Neuron (in vitro differentiated cells): ENCODE measurements around the gene RIN3.

Experiments
- H2AFZ ChIP-seq: one replicate; pipeline ENCODE4 v1.6.1; 2013; ENCODE audit warnings: low read depth, mild to moderate bottlenecking, inconsistent platforms, low read length, moderate library complexity
- H3K27me3 ChIP-seq: one replicate; pipeline ENCODE4 v1.6.1; 2013; ENCODE audit warnings: low read length; ENCODE audit not compliant: insufficient read depth
- H3K36me3 ChIP-seq: one replicate; pipeline ENCODE4 v1.6.1; 2013; ENCODE audit warnings: low read length; ENCODE audit not compliant: insufficient read depth
- H3K4me1 ChIP-seq: one replicate; pipeline ENCODE4 v1.6.1; 2013; ENCODE audit warnings: low read length; ENCODE audit not compliant: insufficient read depth
- H3K4me3 ChIP-seq: 2 replicates; pipeline ENCODE4 v1.5.1; 2013; ENCODE audit warnings: mild to moderate bottlenecking, low read length, moderate library complexity
- H3K9me3 ChIP-seq: one replicate; pipeline ENCODE4 v1.6.1; 2013; ENCODE audit warnings: low read length

The RIN3 gene

GRCh38 chr14:92473969-92474535 is 39.5 kb upstream of the RIN3 start:
- Histone ChIP-seq H3K4me1 (no peaks in the 10 kb centered on the region), H3K36me3 (no peaks in the 10 kb centered on the region), H3K4me3 (no peak overlapping the region), H2AFZ (no peak overlapping the region), H3K27me3 (no peaks in the 10 kb centered on the region), H3K9me3 (no peaks in the 10 kb centered on the region)

GRCh38 chr14:92475037-92475436 is 38.5 kb upstream of the RIN3 start:
- Histone ChIP-seq H2AFZ (no peak overlapping the region), H3K4me3 (no peak overlapping the region), H3K9me3 (no peaks in the 10 kb centered on the region), H3K4me1 (no peaks in the 10 kb centered on the region), H3K36me3 (no peaks in the 10 kb centered on the region), H3K27me3 (no peaks in the 10 kb centered on the region)

- no peaks in the 10 kb centered on the region for H3K4me1 ChIP-seq
- no peak overlapping the region for H3K4me3 ChIP-seq
- H3K9me3 ChIP-seq: no peaks in the 10 kb centered on the region
- no peaks in the 10 kb centered on the region for H3K36me3 ChIP-seq
- H2AFZ ChIP-seq: no peak overlapping the region
- no peaks in the 10 kb centered on the region for H3K27me3 ChIP-seq
Observed at GRCh38 chr14:92475451-92476187, 38.0 kb upstream of the RIN3 start.

- Histone ChIP-seq H3K4me3 (no peak overlapping the region), H3K4me1 (no peaks in the 10 kb centered on the region), H3K27me3 (no peaks in the 10 kb centered on the region), H2AFZ (no peak overlapping the region), H3K9me3 (no peaks in the 10 kb centered on the region), H3K36me3 (no peaks in the 10 kb centered on the region)
Observed at GRCh38 chr14:92480856-92481255, 32.7 kb upstream of the RIN3 start.

GRCh38 chr14:92481386-92481785 is 32.2 kb upstream of the RIN3 start:
- H3K9me3 ChIP-seq: no peaks in the 10 kb centered on the region
- no peaks in the 10 kb centered on the region for H3K36me3 ChIP-seq
- no peaks in the 10 kb centered on the region for H3K27me3 ChIP-seq
- H3K4me3 ChIP-seq: no peak overlapping the region
- no peak overlapping the region for H2AFZ ChIP-seq
- H3K4me1 ChIP-seq: no peaks in the 10 kb centered on the region

GRCh38 chr14:92481811-92482555 is 31.6 kb upstream of the RIN3 start:
- H3K4me3 ChIP-seq: no peak overlapping the region
- H3K36me3 ChIP-seq: no peaks in the 10 kb centered on the region
- H3K27me3 ChIP-seq: peaks cover 2% of the 10 kb centered on the region
- H3K9me3 ChIP-seq: no peaks in the 10 kb centered on the region
- H2AFZ ChIP-seq: no peak overlapping the region
- H3K4me1 ChIP-seq: no peaks in the 10 kb centered on the region

- Histone ChIP-seq H3K4me1 (no peaks in the 10 kb centered on the region), H3K36me3 (no peaks in the 10 kb centered on the region), H3K27me3 (peaks cover 2% of the 10 kb centered on the region), H3K9me3 (no peaks in the 10 kb centered on the region), H3K4me3 (no peak overlapping the region), H2AFZ (no peak overlapping the region)
Observed at GRCh38 chr14:92482621-92483319, 30.8 kb upstream of the RIN3 start.

- no peak overlapping the region for H3K4me3 ChIP-seq
- no peak overlapping the region for H2AFZ ChIP-seq
- no peaks in the 10 kb centered on the region for H3K9me3 ChIP-seq
- no peaks in the 10 kb centered on the region for H3K36me3 ChIP-seq
- peaks cover 2% of the 10 kb centered on the region for H3K27me3 ChIP-seq
- H3K4me1 ChIP-seq: no peaks in the 10 kb centered on the region
Observed at GRCh38 chr14:92484132-92484823, 29.3 kb upstream of the RIN3 start.

GRCh38 chr14:92486881-92487280 is 26.7 kb upstream of the RIN3 start:
- H3K36me3 ChIP-seq: no peaks in the 10 kb centered on the region
- no peak overlapping the region for H2AFZ ChIP-seq
- H3K4me1 ChIP-seq: no peaks in the 10 kb centered on the region
- H3K27me3 ChIP-seq: peaks cover 2% of the 10 kb centered on the region
- H3K4me3 ChIP-seq: no peak overlapping the region
- no peaks in the 10 kb centered on the region for H3K9me3 ChIP-seq

- H3K27me3 ChIP-seq: peaks cover 2% of the 10 kb centered on the region
- H3K4me1 ChIP-seq: no peaks in the 10 kb centered on the region
- H3K4me3 ChIP-seq: no peak overlapping the region
- H3K9me3 ChIP-seq: no peaks in the 10 kb centered on the region
- no peak overlapping the region for H2AFZ ChIP-seq
- no peaks in the 10 kb centered on the region for H3K36me3 ChIP-seq
Observed at GRCh38 chr14:92487513-92488133, 26.0 kb upstream of the RIN3 start.

GRCh38 chr14:92489394-92490238 is 24.0 kb upstream of the RIN3 start:
- Histone ChIP-seq H3K9me3 (no peaks in the 10 kb centered on the region), H3K4me1 (no peaks in the 10 kb centered on the region), H3K4me3 (no peak overlapping the region), H3K36me3 (no peaks in the 10 kb centered on the region), H3K27me3 (peaks cover 2% of the 10 kb centered on the region), H2AFZ (no peak overlapping the region)
